ENCODE measurements around the gene MRPS35. TPM values are rescaled to one million over a fixed set of nuclear protein-coding genes. Genes with fewer than 3 reads are reported as not detected.

The MRPS35 gene
- total and polyA plus RNA-seq, 2 experiments from 2014 or later = 40.3 to 65.6 TPM

DNA sequence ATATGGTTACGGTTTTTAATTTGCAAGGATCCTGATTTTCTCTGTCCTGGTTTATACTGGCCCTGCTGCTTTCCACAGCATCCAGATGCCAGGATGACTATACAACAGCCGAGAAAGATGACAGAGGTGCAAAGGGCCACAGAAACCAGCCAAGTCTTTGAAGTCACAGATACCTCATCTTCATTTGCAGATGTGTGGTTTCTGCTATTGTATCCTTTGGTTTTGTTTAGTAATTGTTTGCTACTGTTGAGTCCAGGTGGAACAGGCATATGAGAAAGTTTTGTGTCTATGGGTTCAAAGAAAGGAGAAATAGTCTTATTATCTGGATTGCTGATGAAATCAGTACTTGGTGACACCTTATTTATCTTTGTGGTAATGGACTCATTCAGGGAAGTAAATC, 52.1 kb downstream of the MRPS35 start:
- no peak for DNase-seq
- in situ Hi-C loops (cut with MboI) = no loop called here
- no peaks in the 10 kb centered on the region for H3K27me3 ChIP-seq (replicated peaks; ENCODE audit: insufficient read depth)
- no peak overlapping the region for H3K9ac ChIP-seq
- no peaks in the 10 kb centered on the region for H3K36me3 ChIP-seq (ENCODE audit: low read depth)
- H3K27ac ChIP-seq = no peak overlapping the region
- H3K4me1 ChIP-seq (ENCODE audit: insufficient read depth) = no peaks in the 10 kb centered on the region
- no peak overlapping the region for H2AFZ ChIP-seq
- no peaks in the 10 kb centered on the region for H3K9me3 ChIP-seq (ENCODE audit: low read depth)
- no peaks in the 10 kb centered on the region for H3K79me2 ChIP-seq (ENCODE audit: insufficient read depth)
- WGBS, 2 experiments (ENCODE audit: low coverage in 1 of 2, low lambda C conversion rate in 2 of 2, missing lambda C conversion rate in 2 of 2) = 68 to 69% methylated on average over 2 of the region's 2 CpGs
- H3F3A ChIP-seq (ENCODE audit: insufficient read depth) = no peaks in the 10 kb centered on the region
- no peak overlapping the region for H3K4me3 ChIP-seq
- no peaks in the 10 kb centered on the region for H3K9me2 ChIP-seq (ENCODE audit: insufficient read depth)
- no peak overlapping the region for H3K4me2 ChIP-seq (ENCODE audit: unreplicated experiment)
- TF ChIP-seq EZH2 (IDR thresholded peaks at IDR 0.05; ENCODE audit: insufficient read depth, poor library complexity, severe bottlenecking) = no peak
- TF ChIP-seq EZH2phosphoT487 (IDR thresholded peaks at IDR 0.05; ENCODE audit: insufficient read depth, low read depth) = no peak
- H4K20me1 ChIP-seq (ENCODE audit: insufficient read depth) = no peaks in the 10 kb centered on the region

DNA sequence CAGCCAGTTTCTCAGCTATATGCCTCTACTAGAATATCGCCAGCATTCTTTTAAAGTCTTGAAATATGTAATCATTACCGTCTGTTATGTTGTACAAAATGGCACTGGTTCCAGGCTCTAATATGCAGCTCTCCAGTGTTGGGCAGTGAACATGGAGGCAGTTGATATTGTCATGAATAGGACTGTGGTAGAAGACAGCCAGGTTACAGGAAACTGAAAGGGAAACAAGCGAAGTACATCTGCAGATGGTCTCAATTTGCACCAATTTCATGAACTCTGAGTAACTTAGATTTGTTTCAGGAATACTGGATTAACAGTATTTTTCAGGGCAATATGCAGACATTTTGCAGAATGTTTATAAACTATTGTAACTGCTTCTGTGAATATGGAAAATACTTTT, 56.0 kb downstream of the MRPS35 start:
- in situ Hi-C loops (cut with MboI) = no loop called here
- H3K79me2 ChIP-seq (ENCODE audit: insufficient read depth) = no peaks in the 10 kb centered on the region
- H3K9me3 ChIP-seq (ENCODE audit: low read depth) = no peaks in the 10 kb centered on the region
- H3K4me2 ChIP-seq (ENCODE audit: unreplicated experiment) = no peak overlapping the region
- H3F3A ChIP-seq (ENCODE audit: insufficient read depth) = no peaks in the 10 kb centered on the region
- DNase-seq = no peak
- H2AFZ ChIP-seq = no peak overlapping the region
- no peaks in the 10 kb centered on the region for H3K36me3 ChIP-seq (ENCODE audit: low read depth)
- H3K27ac ChIP-seq = no peak overlapping the region
- H3K4me1 ChIP-seq (ENCODE audit: insufficient read depth) = no peaks in the 10 kb centered on the region
- WGBS, 2 experiments (ENCODE audit: low coverage in 1 of 2, low lambda C conversion rate in 2 of 2, missing lambda C conversion rate in 2 of 2) = 68 to 73% methylated on average over 3 of the region's 3 CpGs
- no peaks in the 10 kb centered on the region for H3K9me2 ChIP-seq (ENCODE audit: insufficient read depth)
- no peak overlapping the region for H3K9ac ChIP-seq
- no peaks in the 10 kb centered on the region for H3K27me3 ChIP-seq (replicated peaks; ENCODE audit: insufficient read depth)
- no peak overlapping the region for H3K4me3 ChIP-seq
- no peaks in the 10 kb centered on the region for H4K20me1 ChIP-seq (ENCODE audit: insufficient read depth)
- no peak for TF ChIP-seq EZH2phosphoT487 (IDR thresholded peaks at IDR 0.05; ENCODE audit: insufficient read depth, low read depth)
- no peak for TF ChIP-seq EZH2 (IDR thresholded peaks at IDR 0.05; ENCODE audit: insufficient read depth, poor library complexity, severe bottlenecking)

DNA sequence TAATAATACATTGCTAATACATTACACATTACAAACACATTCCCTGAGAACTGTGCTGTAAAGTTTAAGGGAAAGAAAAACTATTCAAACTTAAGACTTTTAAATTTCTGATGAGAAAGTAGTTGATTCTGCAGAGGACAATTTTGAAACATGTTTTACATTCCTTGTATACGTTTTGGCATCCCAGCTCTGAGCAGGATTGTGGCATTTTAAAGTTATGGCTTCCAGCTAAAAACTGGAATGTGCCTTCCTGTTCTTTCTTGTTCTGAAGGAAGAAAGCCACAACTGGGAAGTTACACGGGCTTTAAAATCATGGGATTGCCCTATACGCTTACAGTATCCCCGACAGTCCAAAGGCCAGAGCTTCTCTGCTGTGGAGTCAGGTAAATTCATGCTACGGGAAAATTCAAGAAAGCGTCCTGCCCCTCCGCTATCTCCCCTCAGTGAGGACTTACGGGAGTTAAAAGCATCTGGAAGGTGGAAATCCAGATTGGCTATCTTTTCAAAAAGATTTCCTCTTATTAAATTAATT, 58.6 kb downstream of the MRPS35 start:
- H3K4me3 ChIP-seq = no peak overlapping the region
- no peak for DNase-seq
- no peaks in the 10 kb centered on the region for H3K79me2 ChIP-seq (ENCODE audit: insufficient read depth)
- H3K27ac ChIP-seq = no peak overlapping the region
- no peak overlapping the region for H3K4me2 ChIP-seq (ENCODE audit: unreplicated experiment)
- no peaks in the 10 kb centered on the region for H3K27me3 ChIP-seq (replicated peaks; ENCODE audit: insufficient read depth)
- no peaks in the 10 kb centered on the region for H4K20me1 ChIP-seq (ENCODE audit: insufficient read depth)
- H3K9me2 ChIP-seq (ENCODE audit: insufficient read depth) = no peaks in the 10 kb centered on the region
- WGBS, 2 experiments (ENCODE audit: low coverage in 1 of 2, low lambda C conversion rate in 2 of 2, missing lambda C conversion rate in 2 of 2) = 78 to 84% methylated on average over 8 of the region's 8 CpGs
- no peak for TF ChIP-seq EZH2 (IDR thresholded peaks at IDR 0.05; ENCODE audit: insufficient read depth, poor library complexity, severe bottlenecking)
- no peak for TF ChIP-seq EZH2phosphoT487 (IDR thresholded peaks at IDR 0.05; ENCODE audit: insufficient read depth, low read depth)
- H3F3A ChIP-seq (ENCODE audit: insufficient read depth) = peaks cover 11% of the 10 kb centered on the region; the same call in 1 of the 2 replicates
- H3K9ac ChIP-seq = no peak overlapping the region
- peaks cover 13% of the 10 kb centered on the region; the same call in 1 of the 2 replicates for H3K4me1 ChIP-seq (ENCODE audit: insufficient read depth)
- in situ Hi-C loops (cut with MboI) = no loop called here
- H3K36me3 ChIP-seq (ENCODE audit: low read depth) = no peaks in the 10 kb centered on the region
- H2AFZ ChIP-seq = no peak overlapping the region
- no peaks in the 10 kb centered on the region for H3K9me3 ChIP-seq (ENCODE audit: low read depth)

DNA sequence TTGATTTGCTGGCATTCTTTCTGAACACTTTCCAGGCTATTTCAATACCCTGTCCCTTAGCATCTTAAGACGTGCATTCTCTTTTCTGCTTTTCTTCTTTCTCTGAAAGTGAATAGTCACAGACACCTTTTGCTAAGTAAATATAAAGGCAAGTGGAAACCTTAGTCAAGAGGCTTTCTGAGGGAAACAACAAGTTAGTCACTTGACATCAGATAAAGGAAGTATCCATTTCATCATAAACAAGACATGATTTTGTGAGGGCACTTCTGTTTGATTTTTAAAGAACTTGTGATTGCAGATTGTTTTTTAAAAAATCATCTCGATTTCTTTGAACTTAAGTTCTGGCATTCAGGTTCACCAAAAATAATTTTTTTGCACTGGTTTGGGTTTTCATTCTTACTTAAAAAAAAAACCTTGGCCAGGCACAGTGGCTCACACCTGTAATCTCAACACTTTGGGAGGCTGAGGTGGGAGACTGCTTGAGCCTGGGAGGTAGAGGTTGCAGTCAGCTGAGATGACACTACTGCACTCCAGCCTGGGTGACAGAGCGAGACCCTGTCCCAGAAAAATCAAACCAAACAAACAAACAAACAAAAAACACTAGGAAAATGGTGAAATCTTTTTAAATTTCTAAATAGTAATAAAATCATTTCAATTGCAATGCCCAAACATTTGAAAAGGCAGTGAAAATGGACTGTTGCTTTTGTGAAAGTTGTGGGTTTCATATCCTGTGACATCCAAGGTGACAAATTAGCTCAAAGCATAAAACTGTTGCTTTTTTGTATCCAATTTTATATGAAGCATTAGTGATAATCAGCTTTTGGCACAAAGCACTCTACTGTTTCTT, 61.1 kb downstream of the MRPS35 start:
- H3K79me2 ChIP-seq (ENCODE audit: insufficient read depth) = no peaks in the 10 kb centered on the region
- no peak overlapping the region for H2AFZ ChIP-seq
- no peaks in the 10 kb centered on the region for H3K27me3 ChIP-seq (replicated peaks; ENCODE audit: insufficient read depth)
- H3K27ac ChIP-seq = no peak overlapping the region
- no peak overlapping the region for H3K9ac ChIP-seq
- no peak for DNase-seq
- no peak overlapping the region for H3K4me3 ChIP-seq
- TF ChIP-seq EZH2phosphoT487 (IDR thresholded peaks at IDR 0.05; ENCODE audit: insufficient read depth, low read depth) = no peak
- no peak for TF ChIP-seq EZH2 (IDR thresholded peaks at IDR 0.05; ENCODE audit: insufficient read depth, poor library complexity, severe bottlenecking)
- in situ Hi-C loops (cut with MboI) = no loop called here
- H3K4me2 ChIP-seq (ENCODE audit: unreplicated experiment) = no peak overlapping the region
- peaks cover 11% of the 10 kb centered on the region; the same call in 1 of the 2 replicates for H3F3A ChIP-seq (ENCODE audit: insufficient read depth)
- no peaks in the 10 kb centered on the region for H4K20me1 ChIP-seq (ENCODE audit: insufficient read depth)
- H3K9me3 ChIP-seq (ENCODE audit: low read depth) = no peaks in the 10 kb centered on the region
- H3K36me3 ChIP-seq (ENCODE audit: low read depth) = no peaks in the 10 kb centered on the region
- WGBS, 2 experiments (ENCODE audit: low coverage in 1 of 2, low lambda C conversion rate in 2 of 2, missing lambda C conversion rate in 2 of 2) = 96 to 97% methylated on average over 3 of the region's 3 CpGs
- peaks cover 13% of the 10 kb centered on the region; the same call in 1 of the 2 replicates for H3K4me1 ChIP-seq (ENCODE audit: insufficient read depth)
- H3K9me2 ChIP-seq (ENCODE audit: insufficient read depth) = no peaks in the 10 kb centered on the region
